A673 (cell line): ENCODE measurements around the gene CYCS. TPM values are rescaled to one million over a fixed set of nuclear protein-coding genes. Genes with fewer than 3 reads are reported as not detected.

ENCODE experiments used
- BruUV-seq: library from RNA; stranded (reverse); fragments of 400-500 nt; replicated peaks from 2 replicates; lab custom pipeline; 2021; lab: Mats Ljungman, UMichigan
- CTCF ChIA-PET: fragments of 300-600 bp; sonication (Branson Sonifier 250); formaldehyde crosslinking; loops from one replicate; lab custom pipeline; 2022; ENCODE audit warnings: antibody characterized with exemption; lab: Charles Lee
- POLR2A ChIA-PET: fragments of 300-600 bp; sonication (Branson Sonifier 250); formaldehyde crosslinking; loops from one replicate; lab custom pipeline; 2022; ENCODE audit warnings: antibody characterized with exemption; ENCODE audit not compliant: low non-redundant PET; lab: Charles Lee
- DNase-seq: peaks from one replicate; pipeline ENCODE4 v3.0.0-alpha.2; 2015; ENCODE audit warnings: low spot score
- H3K27ac ChIP-seq: fragments of 200-600 bp; sonication (generic); 2 replicates; pipeline ENCODE4 v1.5.1; 2016; ENCODE audit warnings: mixed run types, low read depth, mild to moderate bottlenecking, mixed read lengths, antibody characterized with exemption, low read length; ENCODE audit not compliant: poor library complexity, severe bottlenecking
- H3K27me3 ChIP-seq: fragments of 200-600 bp; sonication (generic); replicated peaks from 2 replicates; pipeline ENCODE4 v1.6.1; 2017; ENCODE audit warnings: mixed run types, low read depth, mild to moderate bottlenecking, mixed read lengths, antibody characterized with exemption, low read length; ENCODE audit not compliant: insufficient read depth, poor library complexity
- H3K36me3 ChIP-seq: fragments of 200-600 bp; sonication (generic); 2 replicates; pipeline ENCODE4 v1.6.1; 2016; ENCODE audit warnings: mixed run types, mild to moderate bottlenecking, mixed read lengths, antibody characterized with exemption, low read length; ENCODE audit not compliant: insufficient read depth, poor library complexity, severe bottlenecking
- H3K4me1 ChIP-seq: fragments of 200-600 bp; sonication (generic); 2 replicates; pipeline ENCODE4 v1.6.1; 2017; ENCODE audit warnings: mixed run types, mild to moderate bottlenecking, mixed read lengths, antibody characterized with exemption, low read length; ENCODE audit not compliant: insufficient read depth, poor library complexity, severe bottlenecking
- H3K4me3 ChIP-seq: fragments of 200-600 bp; sonication (generic); 2 replicates; pipeline ENCODE4 v1.5.1; 2016; ENCODE audit warnings: low read depth, mixed run types, mild to moderate bottlenecking, mixed read lengths, low read length; ENCODE audit not compliant: poor library complexity, severe bottlenecking
- H3K9me3 ChIP-seq: fragments of 200-600 bp; sonication (generic); 2 replicates; pipeline ENCODE4 v1.6.1; 2016; ENCODE audit warnings: mixed run types, low read depth, mild to moderate bottlenecking, mixed read lengths, antibody characterized with exemption, low read length; ENCODE audit not compliant: poor library complexity, severe bottlenecking
- EZH2 ChIP-seq: fragments of 200-600 bp; sonication (generic); IDR thresholded peaks from 2 replicates; pipeline ENCODE4 v1.6.1; 2017; ENCODE audit warnings: borderline replicate concordance, low read depth, mild to moderate bottlenecking, mixed read lengths, antibody characterized with exemption, low read length; ENCODE audit not compliant: poor library complexity, severe bottlenecking
- intact Hi-C: fragments of 100-400 bp; cut with micrococcal nuclease; formaldehyde crosslinking; loops from one replicate; pipeline ENCODE4 v1.10.0; 2022; ENCODE audit not compliant: unreplicated experiment
- total RNA-seq: library from RNA; stranded (reverse); gene quantifications from 2 replicates; pipeline ENCODE4 v1.2.3, GENCODE V29; 2021
- TF ChIP-seq, protein P1 (sequence below): fragments of 300-800, 200-600 bp; sonication (generic); conservative IDR thresholded peaks from 2 replicates; pipeline ENCODE4 v1.5.1; 2017; ENCODE audit warnings: low read depth, mild to moderate bottlenecking, antibody characterized with exemption, low read length, moderate library complexity, mixed read lengths

CYCS gene
- total RNA-seq, 1 experiment from 2014 or later = 350 TPM

DNA sequence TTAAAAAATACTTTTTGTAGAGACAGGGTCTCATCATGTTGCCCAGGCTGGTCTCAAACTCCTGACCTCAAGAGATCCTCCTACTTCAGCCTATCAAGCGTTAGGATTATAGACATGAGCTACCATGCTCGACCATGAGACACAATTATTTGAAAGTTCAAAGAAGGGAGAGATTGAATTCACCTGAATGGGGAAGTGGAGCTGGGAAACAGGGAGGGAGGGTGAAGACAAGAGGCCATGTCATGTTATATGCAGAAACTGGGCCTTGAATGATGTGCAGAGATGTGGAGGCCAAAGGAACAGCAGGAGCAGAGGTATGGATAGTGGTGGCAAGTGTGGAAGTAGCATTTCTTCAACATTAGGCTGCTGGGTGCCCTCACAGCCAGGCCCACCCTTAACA is 18.7 kb upstream of the CYCS start:
- H3K4me1 ChIP-seq = no peaks in the 10 kb centered on the region
- ChIA-PET POLR2A (no interaction called here), CTCF (no interaction called here)
- DNase-seq = no peak
- no peak overlapping the region for H3K4me3 ChIP-seq
- no peak overlapping the region for H3K27ac ChIP-seq
- TF ChIP-seq EZH2 = no peak
- TF ChIP-seq, protein P1, sequence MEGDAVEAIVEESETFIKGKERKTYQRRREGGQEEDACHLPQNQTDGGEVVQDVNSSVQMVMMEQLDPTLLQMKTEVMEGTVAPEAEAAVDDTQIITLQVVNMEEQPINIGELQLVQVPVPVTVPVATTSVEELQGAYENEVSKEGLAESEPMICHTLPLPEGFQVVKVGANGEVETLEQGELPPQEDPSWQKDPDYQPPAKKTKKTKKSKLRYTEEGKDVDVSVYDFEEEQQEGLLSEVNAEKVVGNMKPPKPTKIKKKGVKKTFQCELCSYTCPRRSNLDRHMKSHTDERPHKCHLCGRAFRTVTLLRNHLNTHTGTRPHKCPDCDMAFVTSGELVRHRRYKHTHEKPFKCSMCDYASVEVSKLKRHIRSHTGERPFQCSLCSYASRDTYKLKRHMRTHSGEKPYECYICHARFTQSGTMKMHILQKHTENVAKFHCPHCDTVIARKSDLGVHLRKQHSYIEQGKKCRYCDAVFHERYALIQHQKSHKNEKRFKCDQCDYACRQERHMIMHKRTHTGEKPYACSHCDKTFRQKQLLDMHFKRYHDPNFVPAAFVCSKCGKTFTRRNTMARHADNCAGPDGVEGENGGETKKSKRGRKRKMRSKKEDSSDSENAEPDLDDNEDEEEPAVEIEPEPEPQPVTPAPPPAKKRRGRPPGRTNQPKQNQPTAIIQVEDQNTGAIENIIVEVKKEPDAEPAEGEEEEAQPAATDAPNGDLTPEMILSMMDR = no peak
- intact Hi-C loops = no loop called here
- H3K27me3 ChIP-seq = no peaks in the 10 kb centered on the region
- H3K9me3 ChIP-seq = no peaks in the 10 kb centered on the region
- BruUV-seq = no TSS peak
- H3K36me3 ChIP-seq = no peaks in the 10 kb centered on the region

DNA sequence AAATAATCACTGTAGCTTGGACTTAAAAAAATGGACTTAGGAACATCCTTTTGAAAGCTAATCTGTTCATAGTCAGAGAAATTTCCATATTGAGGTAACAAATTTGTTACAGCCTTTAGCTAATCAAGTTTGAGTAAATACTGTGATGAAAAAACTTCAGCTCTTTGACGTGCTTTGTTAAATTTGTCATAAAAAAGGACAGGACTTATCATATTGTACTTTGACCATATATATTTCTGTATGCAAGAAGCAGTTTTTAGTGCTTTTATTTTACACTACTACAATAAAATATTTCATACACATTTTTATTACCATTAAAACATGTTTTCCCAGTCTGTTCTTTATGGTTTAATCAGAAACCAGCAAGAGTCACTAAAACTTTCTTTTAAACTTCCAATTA is 14.5 kb upstream of the CYCS start:
- H3K4me3 ChIP-seq = no peak overlapping the region
- H3K36me3 ChIP-seq = no peaks in the 10 kb centered on the region
- H3K27me3 ChIP-seq = no peaks in the 10 kb centered on the region
- BruUV-seq = no TSS peak
- no peak for TF ChIP-seq EZH2
- TF ChIP-seq, protein P1 = no peak
- no peak for DNase-seq
- intact Hi-C loops = no loop called here
- H3K27ac ChIP-seq = no peak overlapping the region
- no peaks in the 10 kb centered on the region for H3K9me3 ChIP-seq
- no peaks in the 10 kb centered on the region for H3K4me1 ChIP-seq
- CTCF ChIA-PET = no interaction called here
- POLR2A ChIA-PET = no interaction called here

DNA sequence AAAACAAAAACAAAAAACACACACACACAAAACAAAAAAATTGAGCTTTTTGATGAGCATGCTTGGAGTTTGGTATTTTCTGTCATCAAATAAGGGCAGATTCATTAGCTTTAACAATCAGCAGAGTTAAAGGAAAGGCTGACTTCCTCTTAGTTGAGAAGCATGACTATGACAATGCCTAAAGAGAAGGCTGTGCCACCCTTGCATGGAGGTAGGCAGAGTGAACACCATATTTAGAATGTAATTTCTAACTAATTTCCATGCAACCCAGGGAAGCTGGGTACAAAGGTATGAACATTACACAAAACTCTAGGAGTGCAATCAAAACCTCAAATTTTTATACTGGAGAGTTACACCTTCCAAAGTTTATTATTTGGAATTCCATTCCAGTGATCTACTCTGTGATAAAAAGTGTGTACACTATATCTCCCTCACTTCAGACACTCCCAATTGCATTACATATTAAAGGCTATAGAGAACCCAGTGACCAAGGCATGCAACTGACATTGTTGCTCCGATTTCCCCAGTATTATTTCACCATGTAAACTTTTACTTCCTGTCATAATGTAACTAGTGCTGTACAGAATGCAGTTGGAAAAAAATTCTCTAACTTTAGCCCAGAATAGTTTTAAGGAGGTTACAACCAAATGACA is 9.4 kb upstream of the CYCS start:
- no peaks in the 10 kb centered on the region for H3K4me1 ChIP-seq
- no peak for DNase-seq
- CTCF ChIA-PET = no interaction called here
- POLR2A ChIA-PET = no interaction called here
- TF ChIP-seq, protein P1 = no peak
- no peak for TF ChIP-seq EZH2
- H3K27me3 ChIP-seq = no peaks in the 10 kb centered on the region
- no peaks in the 10 kb centered on the region for H3K36me3 ChIP-seq
- no peak overlapping the region for H3K4me3 ChIP-seq
- no TSS peak for BruUV-seq
- no peak overlapping the region for H3K27ac ChIP-seq
- no peaks in the 10 kb centered on the region for H3K9me3 ChIP-seq
- intact Hi-C loops = no loop called here
